PC-3 (cell line): ENCODE data around the gene P2RY6.

Source experiments
- EZH2 ChIP-seq: fragments of 300-600 bp; sonication (generic); IDR thresholded peaks from one replicate; pipeline ENCODE4 v1.6.1; 2017; ENCODE audit warnings: antibody characterized with exemption, mild to moderate bottlenecking, low read length; ENCODE audit not compliant: unreplicated experiment
- TF ChIP-seq, protein P1 (sequence below): fragments of 300-600 bp; sonication (generic); conservative IDR thresholded peaks from 2 replicates; pipeline ENCODE4 v1.5.1; 2017; ENCODE audit warnings: antibody characterized with exemption, low read depth, mild to moderate bottlenecking, low read length

DNA sequence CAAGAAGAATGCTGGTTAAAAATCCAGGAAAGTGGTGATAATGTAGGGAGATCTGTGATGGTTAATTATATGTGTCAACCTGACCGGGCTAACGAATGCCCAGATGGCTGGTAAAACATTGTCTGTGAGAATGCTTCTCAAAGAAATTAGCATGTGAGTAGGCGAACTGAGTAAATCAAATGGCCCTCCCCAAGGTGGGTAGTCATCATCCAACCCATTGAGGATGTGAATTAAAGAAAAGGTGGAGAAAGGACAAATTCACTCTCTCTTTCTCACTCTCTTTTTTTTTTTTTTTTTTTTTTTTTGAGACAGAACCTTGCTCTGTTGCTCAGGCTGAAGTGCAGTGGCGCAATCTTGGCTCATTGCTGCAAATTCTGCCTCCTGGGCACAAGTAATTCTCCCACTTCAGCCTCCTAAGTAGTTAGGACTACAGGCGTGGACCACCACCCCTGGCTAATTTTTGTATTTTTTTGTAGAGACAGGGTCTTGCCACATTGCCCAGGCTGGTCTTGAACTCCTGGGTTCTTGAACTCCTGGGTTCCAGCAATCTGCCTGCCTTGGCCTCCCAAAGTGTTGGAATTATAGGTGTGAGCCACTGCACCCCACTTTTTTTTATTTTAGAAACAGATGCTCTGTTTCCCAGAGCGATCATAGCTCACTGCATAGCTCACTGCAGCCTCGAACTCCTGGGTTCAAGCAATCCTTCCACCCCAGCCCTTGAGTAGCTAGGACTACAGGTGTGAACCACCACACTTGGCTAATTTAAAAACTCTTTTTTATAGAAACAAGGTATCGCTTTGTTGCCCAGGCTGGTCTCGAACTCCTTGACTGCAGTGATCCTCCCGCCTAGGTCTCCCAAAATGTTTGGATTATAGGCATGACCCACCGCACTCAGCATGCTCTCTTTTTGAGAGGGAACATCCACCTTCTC lies 22.0 kb upstream of the P2RY6 start:
- TF ChIP-seq, protein P1, sequence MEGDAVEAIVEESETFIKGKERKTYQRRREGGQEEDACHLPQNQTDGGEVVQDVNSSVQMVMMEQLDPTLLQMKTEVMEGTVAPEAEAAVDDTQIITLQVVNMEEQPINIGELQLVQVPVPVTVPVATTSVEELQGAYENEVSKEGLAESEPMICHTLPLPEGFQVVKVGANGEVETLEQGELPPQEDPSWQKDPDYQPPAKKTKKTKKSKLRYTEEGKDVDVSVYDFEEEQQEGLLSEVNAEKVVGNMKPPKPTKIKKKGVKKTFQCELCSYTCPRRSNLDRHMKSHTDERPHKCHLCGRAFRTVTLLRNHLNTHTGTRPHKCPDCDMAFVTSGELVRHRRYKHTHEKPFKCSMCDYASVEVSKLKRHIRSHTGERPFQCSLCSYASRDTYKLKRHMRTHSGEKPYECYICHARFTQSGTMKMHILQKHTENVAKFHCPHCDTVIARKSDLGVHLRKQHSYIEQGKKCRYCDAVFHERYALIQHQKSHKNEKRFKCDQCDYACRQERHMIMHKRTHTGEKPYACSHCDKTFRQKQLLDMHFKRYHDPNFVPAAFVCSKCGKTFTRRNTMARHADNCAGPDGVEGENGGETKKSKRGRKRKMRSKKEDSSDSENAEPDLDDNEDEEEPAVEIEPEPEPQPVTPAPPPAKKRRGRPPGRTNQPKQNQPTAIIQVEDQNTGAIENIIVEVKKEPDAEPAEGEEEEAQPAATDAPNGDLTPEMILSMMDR = no peak
- no peak for TF ChIP-seq EZH2
